Spleen (tissue), 7 donors: ENCODE data around the gene MTFR1L.

Experiments used
- POLR2A ChIP-seq, 3 donors: fragments of 450-650 bp; IDR thresholded peaks; one replicate each; pipeline ENCODE4 v1.5.1; 2017; ENCODE audit warnings: antibody characterized with exemption in 3 of 3, mild to moderate bottlenecking in 1 of 3
- POLR2AphosphoS5 ChIP-seq, 3 donors: sonication (generic); formaldehyde crosslinking; IDR thresholded peaks; one replicate each; pipeline ENCODE4 v1.5.1; 2017; ENCODE audit warnings: antibody characterized with exemption in 3 of 3
- TF ChIP-seq, protein P1 (sequence below), 11 experiments: fragments of 200-600 bp in 7 of 11; fragments of 450-650 bp in 4 of 11; sonication (generic) in 4 of 11; IDR thresholded peaks in 8 of 11; conservative IDR thresholded peaks in 3 of 11; 1 replicate in 7 of 11; 2 replicates in 4 of 11; pipeline versions ENCODE4 v1.4.0 to v1.8.0; 2016 to 2021; ENCODE audit warnings: antibody characterized with exemption in 11 of 11, inconsistent platforms in 4 of 11, mild to moderate bottlenecking in 1 of 11
- donor health status: DM: no; HTN: no; CAD: no; lungs with moderate emphysema.
- donor health status: DM: no; HTN: no; CAD: no.
- donor health status: DM: no; HTN: no; CAD: no.

DNA sequence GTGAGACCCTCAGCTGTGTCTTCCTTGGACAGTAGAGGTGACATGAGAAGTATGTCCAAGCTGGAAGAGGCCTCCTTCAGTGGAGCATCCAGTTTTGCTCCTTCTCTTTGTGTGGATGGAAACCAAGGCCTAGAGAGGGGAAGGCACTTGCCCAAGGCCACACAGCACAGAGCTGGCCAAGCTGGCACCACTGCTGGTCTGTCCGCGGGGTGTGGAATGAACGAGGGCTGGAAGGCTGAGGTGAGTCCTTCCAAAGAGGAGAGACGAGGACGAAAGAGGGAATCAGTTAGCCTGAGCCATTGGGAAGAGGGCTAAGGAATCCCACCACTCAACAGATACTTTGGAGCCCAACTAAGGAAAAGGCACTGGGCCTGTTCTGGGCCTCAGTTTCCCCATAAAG is 47.6 kb upstream of the MTFR1L start:
- TF ChIP-seq, protein P1, sequence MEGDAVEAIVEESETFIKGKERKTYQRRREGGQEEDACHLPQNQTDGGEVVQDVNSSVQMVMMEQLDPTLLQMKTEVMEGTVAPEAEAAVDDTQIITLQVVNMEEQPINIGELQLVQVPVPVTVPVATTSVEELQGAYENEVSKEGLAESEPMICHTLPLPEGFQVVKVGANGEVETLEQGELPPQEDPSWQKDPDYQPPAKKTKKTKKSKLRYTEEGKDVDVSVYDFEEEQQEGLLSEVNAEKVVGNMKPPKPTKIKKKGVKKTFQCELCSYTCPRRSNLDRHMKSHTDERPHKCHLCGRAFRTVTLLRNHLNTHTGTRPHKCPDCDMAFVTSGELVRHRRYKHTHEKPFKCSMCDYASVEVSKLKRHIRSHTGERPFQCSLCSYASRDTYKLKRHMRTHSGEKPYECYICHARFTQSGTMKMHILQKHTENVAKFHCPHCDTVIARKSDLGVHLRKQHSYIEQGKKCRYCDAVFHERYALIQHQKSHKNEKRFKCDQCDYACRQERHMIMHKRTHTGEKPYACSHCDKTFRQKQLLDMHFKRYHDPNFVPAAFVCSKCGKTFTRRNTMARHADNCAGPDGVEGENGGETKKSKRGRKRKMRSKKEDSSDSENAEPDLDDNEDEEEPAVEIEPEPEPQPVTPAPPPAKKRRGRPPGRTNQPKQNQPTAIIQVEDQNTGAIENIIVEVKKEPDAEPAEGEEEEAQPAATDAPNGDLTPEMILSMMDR (IDR thresholded peaks at IDR 0.05 in 8 of 11, conservative IDR thresholded peaks at IDR 0.05 in 3 of 11): no peak
- TF ChIP-seq POLR2AphosphoS5 (IDR thresholded peaks at IDR 0.05) (no peak), POLR2A (IDR thresholded peaks at IDR 0.05) (no peak)
